Endodermal cell (in vitro differentiated cells): Measurements from ENCODE around the gene TMEM39B. TPM values are rescaled to one million over a fixed set of nuclear protein-coding genes. Genes with fewer than 3 reads are reported as not detected.

Experiments used
- DNase-seq: peaks from one replicate; pipeline ENCODE4 v3.0.0-alpha.2; 2017
- H3K27ac ChIP-seq: 2 replicates; pipeline ENCODE4 v1.5.1; 2013; ENCODE audit warnings: mild to moderate bottlenecking, low read depth, low read length, moderate library complexity
- H3K27me3 ChIP-seq: 2 replicates; pipeline ENCODE4 v1.6.1; 2013; ENCODE audit warnings: mild to moderate bottlenecking, low read length, moderate library complexity; ENCODE audit not compliant: insufficient read depth, control insufficient read depth, poor library complexity, severe bottlenecking
- H3K36me3 ChIP-seq: 2 replicates; pipeline ENCODE4 v1.7.0; 2013; ENCODE audit warnings: mild to moderate bottlenecking, low read length, moderate library complexity; ENCODE audit not compliant: control insufficient read depth, insufficient read depth
- H3K4me1 ChIP-seq: one replicate; pipeline ENCODE4 v1.7.0; 2013; ENCODE audit warnings: low read length; ENCODE audit not compliant: control insufficient read depth, insufficient read depth
- H3K4me3 ChIP-seq: 2 replicates; pipeline ENCODE4 v1.5.1; 2013; ENCODE audit warnings: mild to moderate bottlenecking, low read length, moderate library complexity
- H3K9ac ChIP-seq: 2 replicates; pipeline ENCODE4 v1.6.1; 2013; ENCODE audit warnings: mild to moderate bottlenecking, low read length, moderate library complexity; ENCODE audit not compliant: poor library complexity, severe bottlenecking; ENCODE audit errors: extremely low read depth
- H3K9me3 ChIP-seq: 2 replicates; pipeline ENCODE4 v1.6.1; 2013; ENCODE audit warnings: mild to moderate bottlenecking, low read length, moderate library complexity; ENCODE audit not compliant: control insufficient read depth
- H3K27ac Mint-ChIP-seq: 2 replicates; pipeline ENCODE4 v1.8.0; 2020; ENCODE audit warnings: mixed read lengths
- H3K27me3 Mint-ChIP-seq: 2 replicates; pipeline ENCODE4 v1.8.0; 2021; ENCODE audit warnings: mild to moderate bottlenecking, mixed read lengths; ENCODE audit not compliant: insufficient read depth
- H3K36me3 Mint-ChIP-seq: 2 replicates; pipeline ENCODE4 v1.8.0; 2020; ENCODE audit warnings: low read depth, mixed read lengths
- H3K4me1 Mint-ChIP-seq: 2 replicates; pipeline ENCODE4 v1.8.0; 2020; ENCODE audit warnings: mixed read lengths
- H3K4me3 Mint-ChIP-seq: 2 replicates; pipeline ENCODE4 v1.8.0; 2020; ENCODE audit warnings: mild to moderate bottlenecking, moderate library complexity, mixed read lengths
- H3K9me3 Mint-ChIP-seq: 2 replicates; pipeline ENCODE4 v1.8.0; 2020; ENCODE audit warnings: mild to moderate bottlenecking, mixed read lengths
- CTCF ChIP-seq: fragments of 200-600 bp; sonication (generic); conservative IDR thresholded peaks from 2 replicates; pipeline ENCODE4 v1.5.0; 2021; ENCODE audit warnings: antibody characterized with exemption, mild to moderate bottlenecking
- WGBS, 2 experiments: methylation state at CpG; one replicate each; pipeline versions ENCODE4 v1.1.5 to v1.1.7; 2013; ENCODE audit warnings: missing lambda C conversion rate in 2 of 2, mixed read lengths in 1 of 2; ENCODE audit not compliant: insufficient coverage in 1 of 2, insufficient read length in 1 of 2; 5-methylcytosine and 5-hydroxymethylcytosine counted together
- total RNA-seq, 2 donors: library from RNA; stranded (reverse); fragmentation: NEBNext Ultra II Directional in 1 of 2; extraction: Animal tissue kit (Norgen Biotek cat#: 25700) in 1 of 2; gene quantifications; 2 replicates in 1 of 2; 3 replicates in 1 of 2; pipeline ENCODE4 v1.2.1, GENCODE V29; 2021

TMEM39B gene
- total RNA-seq, 2 donors from 2014 or later: 11.0 to 20.3 TPM

DNA sequence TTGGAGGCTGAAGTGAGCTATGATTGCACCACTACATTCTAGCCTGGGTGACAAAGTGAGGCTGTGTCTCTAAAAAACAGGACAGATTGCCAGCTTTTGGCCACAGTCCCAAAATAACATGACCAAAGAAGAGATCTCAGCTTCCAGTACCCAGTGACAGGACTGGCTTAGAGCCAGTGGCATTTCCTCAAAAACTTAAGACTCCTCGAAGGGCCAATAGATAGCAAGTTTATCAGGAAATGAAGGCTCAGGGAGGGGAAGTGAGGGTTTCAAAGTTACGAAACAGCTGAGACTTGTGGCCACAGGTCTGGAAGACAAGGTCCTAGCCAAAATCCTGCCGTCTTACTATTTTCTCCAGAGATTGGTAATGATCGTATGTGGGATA is 6.3 kb upstream of the TMEM39B start:
- TF ChIP-seq CTCF: no peak
- H3K4me3 ChIP-seq: no peak overlapping the region
- WGBS, 2 experiments: 83 to 94% methylated on average over 2 to 3 of the region's 4 CpGs
- H3K9me3 Mint-ChIP-seq: no peaks in the 10 kb centered on the region
- no peaks in the 10 kb centered on the region for H3K27me3 ChIP-seq
- H3K27ac ChIP-seq: no peak overlapping the region
- peaks cover 31% of the 10 kb centered on the region for H3K36me3 ChIP-seq
- H3K4me1 ChIP-seq: no peaks in the 10 kb centered on the region
- peaks cover 8% of the 10 kb centered on the region for H3K4me1 Mint-ChIP-seq
- no peak overlapping the region for H3K4me3 Mint-ChIP-seq
- no peak for DNase-seq
- H3K27me3 Mint-ChIP-seq: no peaks in the 10 kb centered on the region
- no peaks in the 10 kb centered on the region for H3K9me3 ChIP-seq
- no peak overlapping the region for H3K27ac Mint-ChIP-seq
- H3K36me3 Mint-ChIP-seq: peaks cover 19% of the 10 kb centered on the region
- no peak overlapping the region for H3K9ac ChIP-seq

DNA sequence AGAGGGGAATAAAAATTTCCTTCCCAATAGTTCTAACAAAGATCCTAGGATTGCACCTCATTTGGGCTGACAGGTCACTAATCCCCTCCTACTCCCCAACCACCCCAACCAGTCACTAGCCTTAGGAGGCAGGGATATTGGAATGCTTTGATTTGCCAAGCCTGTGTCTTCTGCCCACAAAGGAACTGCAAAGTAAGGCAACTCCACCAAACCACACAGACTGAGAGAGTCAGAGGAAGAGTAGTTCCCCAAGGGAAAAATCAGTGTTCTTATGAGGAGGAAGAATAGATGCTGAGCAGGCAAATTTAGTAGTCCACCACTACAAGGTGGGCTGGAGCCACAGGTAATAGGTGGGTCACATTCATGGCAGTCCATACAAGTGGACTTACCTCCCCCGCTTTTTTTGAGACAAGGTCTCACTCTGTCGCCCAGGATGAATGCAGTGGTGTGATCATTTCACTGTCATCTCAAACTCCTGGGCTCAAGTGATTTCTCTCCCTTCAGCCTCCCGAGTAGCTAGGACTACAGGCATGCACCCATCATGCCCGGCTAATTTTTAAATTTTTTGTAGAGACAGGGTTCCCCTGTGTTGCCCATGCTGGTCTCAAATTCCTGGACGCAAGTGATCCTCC is 3.7 kb upstream of the TMEM39B start:
- H3K27me3 ChIP-seq: no peaks in the 10 kb centered on the region
- H3K36me3 Mint-ChIP-seq: peaks cover 6% of the 10 kb centered on the region
- no peak overlapping the region for H3K4me3 Mint-ChIP-seq
- H3K27me3 Mint-ChIP-seq: no peaks in the 10 kb centered on the region
- peaks cover 9% of the 10 kb centered on the region for H3K36me3 ChIP-seq
- peak overlapping the region; percentile 16 for H3K27ac Mint-ChIP-seq
- H3K4me3 ChIP-seq: no peak overlapping the region
- H3K4me1 Mint-ChIP-seq: peaks cover 20% of the 10 kb centered on the region
- H3K9me3 ChIP-seq: no peaks in the 10 kb centered on the region
- TF ChIP-seq CTCF: no peak
- peak; percentile 67 for DNase-seq
- H3K27ac ChIP-seq: no peak overlapping the region
- no peak overlapping the region for H3K9ac ChIP-seq
- H3K4me1 ChIP-seq: peaks cover 3% of the 10 kb centered on the region
- 91% methylated on average over 5 of the region's 5 CpGs for WGBS, 2 experiments
- H3K9me3 Mint-ChIP-seq: no peaks in the 10 kb centered on the region

DNA sequence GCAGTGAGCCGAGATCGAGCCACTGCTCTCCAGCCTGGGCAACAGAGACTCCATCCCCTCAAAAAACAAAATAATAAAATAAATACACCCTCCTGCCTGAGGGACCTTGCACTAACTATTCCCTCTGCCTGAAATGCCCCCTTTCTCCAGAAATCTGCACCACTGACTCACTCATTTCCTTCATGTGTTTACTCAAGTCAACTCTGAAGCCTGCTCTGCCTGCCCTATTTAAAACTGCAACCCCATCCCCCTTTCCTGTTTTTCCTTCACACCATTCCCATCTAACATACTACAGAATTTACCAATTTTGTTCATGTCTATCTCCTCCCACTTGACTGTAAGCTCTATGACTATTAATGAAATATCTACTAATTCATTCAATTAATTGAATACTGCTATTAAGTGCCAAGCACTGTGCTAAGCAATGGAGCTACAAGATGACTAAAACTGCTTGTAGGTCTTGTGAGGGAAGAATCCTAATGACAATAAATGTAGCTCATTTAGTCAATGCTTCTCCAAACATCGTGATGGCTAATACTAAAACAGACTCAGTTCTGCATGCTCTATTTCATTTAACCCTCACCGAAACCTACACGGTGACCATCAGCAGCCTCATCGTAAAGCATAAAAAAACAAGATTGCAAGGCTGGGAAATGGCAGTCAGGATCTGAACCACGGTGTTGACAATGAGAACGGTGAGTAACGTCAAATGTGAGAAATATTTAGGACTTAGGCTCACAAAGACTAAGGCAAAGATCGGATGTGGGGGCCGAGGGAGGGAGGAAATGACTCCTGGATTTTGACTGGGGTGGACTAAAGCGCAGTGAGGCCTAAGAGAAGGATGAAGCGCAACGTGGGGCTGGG is 749 bp upstream of the TMEM39B start:
- Histone ChIP-seq H3K9me3 (no peaks in the 10 kb centered on the region), H3K27ac (peak overlapping the region; percentile 93), H3K9ac (peak overlapping the region; percentile 68), H3K4me1 (peaks cover 14% of the 10 kb centered on the region), H3K36me3 (peaks cover 12% of the 10 kb centered on the region), H3K27me3 (no peaks in the 10 kb centered on the region), H3K4me3 (peak overlapping the region; percentile 87)
- Mint-ChIP-seq H3K4me3 (peak overlapping the region; percentile 85), H3K27me3 (no peaks in the 10 kb centered on the region), H3K4me1 (peaks cover 28% of the 10 kb centered on the region), H3K36me3 (peaks cover 10% of the 10 kb centered on the region), H3K9me3 (no peaks in the 10 kb centered on the region), H3K27ac (peak overlapping the region; percentile 93)
- no peak for DNase-seq
- 28% methylated on average over 14 of the region's 14 CpGs for WGBS, 2 experiments
- no peak for TF ChIP-seq CTCF
